ENCODE results near the gene FCN1.

The FCN1 gene

GRCh38 chr9:134889386-134890154 lies 28.1 kb downstream of the FCN1 start:
- DNase-seq, result no peak

DNA sequence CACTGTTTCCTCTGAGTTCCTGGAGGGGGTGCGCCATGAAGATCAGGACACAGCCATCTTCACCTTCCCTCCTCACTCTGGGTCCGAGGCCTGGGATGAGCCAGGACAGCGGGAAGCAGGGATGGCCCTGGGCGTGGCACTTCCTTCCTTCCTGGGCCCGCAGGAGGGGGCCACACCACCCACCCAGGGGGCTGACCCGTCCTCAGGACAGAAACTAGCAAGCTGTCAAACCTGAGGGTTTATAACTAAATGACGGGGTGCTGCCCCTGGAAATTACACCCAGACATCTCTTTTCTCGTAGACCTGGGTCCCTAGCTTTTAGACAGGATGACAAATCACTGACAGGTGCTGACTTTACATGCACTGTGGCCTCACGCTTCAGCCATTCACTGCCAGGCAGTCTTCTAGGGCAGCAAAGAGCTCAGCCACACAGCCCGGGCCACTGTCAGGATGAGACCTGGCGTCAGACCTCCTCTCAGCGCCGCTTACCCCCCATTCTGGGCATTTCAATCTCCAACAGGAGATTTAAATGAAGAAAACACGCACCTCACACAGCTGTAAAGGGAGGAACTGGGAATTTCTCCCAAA lies 29.0 kb downstream of the FCN1 start:
- DNase-seq, result no peak

GRCh38 chr9:134887686-134888602 lies 29.8 kb downstream of the FCN1 start:
- DNase-seq, result peak; percentile 41

DNA sequence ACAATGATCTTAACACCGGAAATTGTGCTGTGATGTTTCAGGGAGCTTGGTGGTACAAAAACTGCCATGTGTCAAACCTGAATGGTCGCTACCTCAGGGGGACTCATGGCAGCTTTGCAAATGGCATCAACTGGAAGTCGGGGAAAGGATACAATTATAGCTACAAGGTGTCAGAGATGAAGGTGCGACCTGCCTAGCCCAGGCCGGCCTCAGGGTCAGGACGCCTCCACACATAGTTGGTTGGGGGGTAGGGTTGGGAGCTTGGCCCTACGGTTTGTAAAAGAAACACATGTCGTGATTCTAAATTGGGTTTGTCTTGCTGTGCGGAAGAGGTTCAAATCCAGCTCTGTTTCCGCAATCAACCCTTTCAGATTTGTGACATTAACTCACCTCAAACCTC lies 30.5 kb downstream of the FCN1 start:
- DNase-seq, result no peak

- DNase-seq, result no peak
Measured at GRCh38 chr9:134886413-134886913, 31.2 kb downstream of the FCN1 start.

DNA sequence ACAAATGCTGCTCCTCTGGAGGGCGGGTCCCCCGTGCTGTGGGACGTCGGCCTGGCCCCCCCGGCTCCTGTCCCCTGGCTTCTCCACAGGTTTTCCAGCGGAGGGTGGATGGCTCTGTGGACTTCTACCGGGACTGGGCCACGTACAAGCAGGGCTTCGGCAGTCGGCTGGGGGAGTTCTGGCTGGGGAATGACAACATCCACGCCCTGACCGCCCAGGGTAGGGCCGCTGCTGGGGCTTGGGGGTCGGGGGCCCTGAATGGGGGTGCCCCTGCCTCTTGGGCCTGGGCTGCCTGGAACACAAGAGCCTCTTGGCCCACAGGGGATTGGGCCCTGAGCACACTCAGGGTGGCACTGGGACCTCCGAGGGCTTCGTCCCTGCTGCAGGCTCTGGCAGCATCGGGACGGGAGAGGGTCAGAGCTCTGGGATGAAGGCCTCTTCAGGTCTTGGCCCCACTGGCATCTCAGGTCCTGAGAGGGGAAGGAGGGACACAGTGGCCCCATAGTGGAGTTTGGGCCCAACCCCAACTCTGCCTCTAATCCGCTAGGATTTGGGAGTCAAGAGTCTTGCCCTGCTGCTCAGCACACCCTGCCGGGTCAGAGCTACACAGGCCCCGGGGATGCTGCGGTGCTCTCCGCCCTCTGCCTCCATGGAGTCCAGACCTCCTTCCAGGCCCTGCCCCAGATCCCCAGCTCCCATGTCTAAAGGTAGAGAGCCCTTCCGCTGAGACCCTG lies 31.9 kb downstream of the FCN1 start:
- DNase-seq, result no peak

GRCh38 chr9:134885001-134885678 lies 32.6 kb downstream of the FCN1 start:
- no peak for DNase-seq

- no peak for DNase-seq
Measured at GRCh38 chr9:134884492-134884891, 33.2 kb downstream of the FCN1 start.

DNA sequence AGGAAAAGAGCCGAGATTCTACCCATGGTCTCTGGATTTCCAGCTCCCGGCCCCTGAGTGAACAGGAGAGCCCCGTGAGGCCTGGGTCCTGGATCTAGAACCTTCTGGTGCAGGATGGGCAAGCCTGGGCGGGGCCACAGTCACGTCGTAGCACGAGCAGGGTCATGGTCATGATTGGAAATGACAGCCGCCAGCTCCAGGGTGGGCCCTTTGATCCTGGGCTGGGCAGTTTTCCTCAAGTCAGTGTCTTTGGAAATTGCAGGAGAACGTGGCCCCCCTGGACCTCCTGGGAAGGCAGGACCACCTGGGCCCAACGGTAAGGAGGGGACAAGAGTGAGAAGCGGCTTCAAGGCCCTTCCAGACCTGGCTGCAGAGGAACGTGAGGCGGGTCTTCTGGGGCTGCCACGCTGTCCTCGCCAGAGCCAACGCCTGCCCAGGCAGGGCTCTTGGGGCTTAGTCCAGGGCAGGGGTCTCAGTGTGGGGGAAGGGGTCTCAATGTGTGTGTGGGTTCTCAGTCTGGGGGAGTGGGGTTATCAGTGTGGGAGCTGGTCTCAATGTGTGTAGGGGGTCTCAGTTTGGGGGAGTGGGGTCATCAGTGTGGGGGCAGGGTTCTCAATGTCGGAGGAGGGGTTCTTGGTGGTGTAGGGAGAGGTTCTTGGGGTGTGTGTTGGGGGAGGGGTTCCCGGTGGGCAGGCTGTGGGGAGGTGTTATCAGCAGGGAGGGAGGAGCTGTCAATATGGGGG lies 34.5 kb downstream of the FCN1 start:
- DNase-seq, result no peak

DNA sequence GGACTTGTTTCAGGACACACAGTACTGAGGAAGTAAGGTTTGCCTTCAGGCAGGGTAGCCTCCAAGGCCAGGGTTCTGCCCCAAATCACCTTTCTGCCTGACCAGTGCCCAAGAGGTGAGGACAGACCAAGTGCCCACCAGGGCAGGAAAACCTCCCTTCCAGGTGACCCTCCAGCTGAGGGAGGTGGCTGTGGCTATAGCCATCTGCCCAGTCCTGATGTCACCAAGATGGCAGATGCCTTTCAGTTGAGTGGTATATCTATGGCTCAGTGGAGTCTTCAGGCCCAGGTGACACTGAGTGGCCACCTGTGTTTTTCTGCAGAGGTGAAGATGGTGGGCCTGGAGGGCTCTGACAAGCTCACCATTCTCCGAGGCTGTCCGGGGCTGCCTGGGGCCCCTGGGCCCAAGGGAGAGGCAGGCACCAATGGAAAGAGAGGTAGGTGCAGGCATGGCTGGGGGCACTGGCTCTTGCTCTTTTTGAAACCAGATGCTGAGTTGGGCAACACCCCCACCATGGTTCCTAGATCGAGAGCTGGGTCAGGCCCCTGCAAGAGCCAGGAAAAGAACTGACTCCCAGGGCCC lies 35.4 kb downstream of the FCN1 start:
- no peak for DNase-seq

DNA sequence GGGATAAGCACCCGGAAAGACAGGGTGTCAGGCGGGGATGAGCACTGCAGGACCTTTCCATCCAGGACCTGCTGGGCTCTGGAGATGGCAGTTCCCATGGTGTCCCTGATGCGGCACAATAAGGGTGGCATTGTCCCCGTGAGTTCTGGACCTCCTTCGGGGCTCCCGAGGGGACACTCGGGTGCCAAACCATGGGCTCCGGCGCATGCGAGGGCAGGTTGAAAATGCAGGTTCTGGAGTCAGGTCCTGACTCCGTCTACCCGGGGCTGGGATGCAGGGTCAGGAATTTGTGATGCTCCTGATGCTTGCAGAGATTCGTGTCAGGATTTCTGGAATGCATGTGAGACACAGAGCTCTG lies 36.4 kb downstream of the FCN1 start:
- no peak for DNase-seq

GRCh38 chr9:134880484-134881312 lies 37.0 kb downstream of the FCN1 start, which contains the start of gene FCN2:
Gene FCN2, plus strand, starts transcription at chr9:134880810. Its CDS starts 12 bp downstream, at chr9:134880822.
- DNase-seq, result no peak

GRCh38 chr9:134879664-134880483 lies 37.8 kb downstream of the FCN1 start:
- no peak for DNase-seq

GRCh38 chr9:134877541-134877940 lies 40.2 kb downstream of the FCN1 start:
- DNase-seq, result no peak

- DNase-seq, result no peak
Measured at GRCh38 chr9:134875371-134875770, 42.3 kb downstream of the FCN1 start.

DNA sequence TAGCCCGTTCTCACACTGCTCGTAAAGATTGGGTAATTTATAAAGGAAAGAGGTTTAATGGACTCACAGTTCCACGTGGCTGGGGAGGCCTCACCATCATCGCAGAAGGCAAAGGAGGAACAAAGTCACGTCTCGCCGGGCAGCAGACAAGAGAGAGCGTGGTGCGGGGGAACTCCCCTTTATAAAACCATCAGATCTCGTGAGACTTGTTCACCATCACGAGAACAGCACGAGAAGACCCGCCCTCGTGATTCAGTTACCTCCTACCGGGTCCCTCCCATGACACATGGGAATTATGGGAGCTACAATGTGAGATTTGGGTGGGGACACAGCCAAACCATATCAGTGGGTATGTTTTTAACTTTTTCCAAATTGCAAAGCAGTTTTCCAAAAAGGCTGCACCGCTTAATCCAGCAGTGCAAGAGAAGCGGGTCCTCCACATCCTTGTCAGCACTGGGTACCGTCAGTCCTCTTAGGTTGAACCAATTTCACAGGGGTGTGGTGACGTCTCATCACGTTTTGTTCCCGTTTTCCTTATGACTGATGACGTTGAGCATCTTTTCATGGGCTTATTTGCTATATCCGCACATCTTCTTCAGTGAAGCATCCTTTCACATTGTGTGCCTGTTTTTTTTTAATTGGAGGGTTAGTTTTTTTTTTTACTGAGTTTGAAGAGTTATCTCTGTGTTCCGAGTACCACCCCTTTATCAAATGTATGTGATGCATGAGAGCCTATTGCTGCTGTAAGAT lies 45.1 kb downstream of the FCN1 start:
- no peak for DNase-seq

GRCh38 chr9:134871697-134872340 lies 45.9 kb downstream of the FCN1 start:
- no peak for DNase-seq

Measured in GDM1 (cell line).